Measurements from ENCODE around the gene GPRIN1.
A peak's percentile ranks its signal among the peaks of the same experiment; 100 is the strongest.

DNA sequence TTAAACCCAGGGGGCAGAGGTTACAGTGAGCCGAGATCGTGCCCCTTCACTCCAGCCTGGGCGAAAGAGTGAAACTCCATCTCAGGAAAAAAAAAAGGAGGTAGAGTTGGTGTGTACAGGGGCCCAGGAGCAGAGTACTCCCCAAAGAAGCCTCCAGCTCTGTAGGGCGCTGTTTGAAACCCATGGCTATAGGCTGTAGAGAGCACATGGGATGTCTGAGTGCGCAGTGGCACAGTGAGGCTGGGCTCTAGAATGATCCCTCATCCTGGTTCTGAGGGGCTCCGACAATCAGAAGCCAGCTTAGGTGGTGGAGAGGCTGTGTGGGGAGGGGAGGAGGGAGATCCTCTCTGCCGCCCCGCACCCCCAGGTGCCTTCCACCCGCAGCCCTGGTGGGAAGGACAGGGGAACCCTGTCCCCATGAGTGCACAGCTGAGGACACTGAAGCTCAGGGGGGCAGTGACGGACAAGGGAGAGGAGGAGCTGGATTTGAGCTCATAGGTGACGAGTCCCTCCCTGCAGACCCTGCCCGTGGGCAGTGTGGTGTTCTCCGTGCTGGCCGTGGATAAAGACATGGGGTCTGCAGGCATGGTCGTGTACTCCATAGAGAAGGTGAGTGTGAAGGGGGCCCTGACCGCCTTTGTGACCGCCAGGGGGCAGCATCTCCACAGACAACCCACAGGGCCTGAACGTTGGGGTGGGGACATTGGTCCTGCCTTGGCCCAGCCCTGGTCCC lies 36.2 kb downstream of the GPRIN1 start:
- TF ChIP-seq POLR2A (IDR thresholded peaks at IDR 0.05; ENCODE audit: low read depth, low read length) (no peak), BHLHE40 (IDR thresholded peaks at IDR 0.05; ENCODE audit: low read depth, low read length) (no peak), CEBPB (IDR thresholded peaks at IDR 0.05; ENCODE audit: low read depth, low read length) (no peak), RCOR1 (IDR thresholded peaks at IDR 0.05; ENCODE audit: insufficient replicate concordance, low read length) (no peak), NFE2L2 (IDR thresholded peaks at IDR 0.05; ENCODE audit: low read depth, low read length) (no peak), FOS (IDR thresholded peaks at IDR 0.05; ENCODE audit: low read depth, low read length) (no peak)
- TF ChIP-seq, protein P1, sequence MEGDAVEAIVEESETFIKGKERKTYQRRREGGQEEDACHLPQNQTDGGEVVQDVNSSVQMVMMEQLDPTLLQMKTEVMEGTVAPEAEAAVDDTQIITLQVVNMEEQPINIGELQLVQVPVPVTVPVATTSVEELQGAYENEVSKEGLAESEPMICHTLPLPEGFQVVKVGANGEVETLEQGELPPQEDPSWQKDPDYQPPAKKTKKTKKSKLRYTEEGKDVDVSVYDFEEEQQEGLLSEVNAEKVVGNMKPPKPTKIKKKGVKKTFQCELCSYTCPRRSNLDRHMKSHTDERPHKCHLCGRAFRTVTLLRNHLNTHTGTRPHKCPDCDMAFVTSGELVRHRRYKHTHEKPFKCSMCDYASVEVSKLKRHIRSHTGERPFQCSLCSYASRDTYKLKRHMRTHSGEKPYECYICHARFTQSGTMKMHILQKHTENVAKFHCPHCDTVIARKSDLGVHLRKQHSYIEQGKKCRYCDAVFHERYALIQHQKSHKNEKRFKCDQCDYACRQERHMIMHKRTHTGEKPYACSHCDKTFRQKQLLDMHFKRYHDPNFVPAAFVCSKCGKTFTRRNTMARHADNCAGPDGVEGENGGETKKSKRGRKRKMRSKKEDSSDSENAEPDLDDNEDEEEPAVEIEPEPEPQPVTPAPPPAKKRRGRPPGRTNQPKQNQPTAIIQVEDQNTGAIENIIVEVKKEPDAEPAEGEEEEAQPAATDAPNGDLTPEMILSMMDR (conservative IDR thresholded peaks at IDR 0.05; ENCODE audit: low read depth, low read length), result peak; percentile 82

Measured in IMR-90 (cell line).